GM18502 (cell line): Measurements from ENCODE around the gene EML6.
"Not testable (repeated sequence)": the region's sequence is repeated elsewhere in the genome, so short reads cannot be mapped to it uniquely, and the experiment has no call there.

Experiments used
- ATAC-seq: cut with Tn5 transposase; IDR thresholded peaks from one replicate; pipeline ENCODE4 v1.9.1; 2021; ENCODE audit warnings: mild to moderate bottlenecking; ENCODE audit not compliant: unreplicated experiment, poor library complexity

EML6 gene

GRCh38 chr2:54723131-54723995 lies at the start of gene EML6:
Gene EML6 (plus strand): TSS chr2:54723662. CDS start chr2:54725062, 1,400 bp downstream.
- ATAC-seq: peak; percentile 99

- ATAC-seq: no peak
These were observed 48.2 kb upstream of the EML6 start for GRCh38 chr2:54675281-54675680.

- ATAC-seq: no peak
These were observed 47.7 kb upstream of the EML6 start for GRCh38 chr2:54675738-54676137.

GRCh38 chr2:54676656-54677055 lies 46.8 kb upstream of the EML6 start:
- no peak for ATAC-seq

- no peak for ATAC-seq
These were observed 45.8 kb upstream of the EML6 start for GRCh38 chr2:54677476-54678265.

- no peak for ATAC-seq
These were observed 44.7 kb upstream of the EML6 start for GRCh38 chr2:54678719-54679118.

- peak; percentile 87 for ATAC-seq
These were observed 42.9 kb upstream of the EML6 start for GRCh38 chr2:54680397-54681041.

- ATAC-seq: no peak
These were observed 42.0 kb upstream of the EML6 start for GRCh38 chr2:54681416-54681815.

GRCh38 chr2:54683596-54683995 lies 39.9 kb upstream of the EML6 start:
- no peak for ATAC-seq

- ATAC-seq: no peak
These were observed 38.1 kb upstream of the EML6 start for GRCh38 chr2:54685263-54685775.

- ATAC-seq: no peak
These were observed 35.8 kb upstream of the EML6 start for GRCh38 chr2:54687595-54688152.

GRCh38 chr2:54691445-54692135 lies 31.9 kb upstream of the EML6 start:
- ATAC-seq: no peak

GRCh38 chr2:54692556-54692955 lies 30.9 kb upstream of the EML6 start:
- ATAC-seq: no peak

GRCh38 chr2:54695378-54695777 lies 28.1 kb upstream of the EML6 start:
- no peak for ATAC-seq

- no peak for ATAC-seq
These were observed 25.5 kb upstream of the EML6 start for GRCh38 chr2:54697934-54698333.

- ATAC-seq: not testable (repeated sequence)
These were observed 24.5 kb upstream of the EML6 start for GRCh38 chr2:54698926-54699325.

GRCh38 chr2:54699665-54700064 lies 23.8 kb upstream of the EML6 start:
- no peak for ATAC-seq

- ATAC-seq: no peak
These were observed 22.4 kb upstream of the EML6 start for GRCh38 chr2:54701029-54701428.

- no peak for ATAC-seq
These were observed 19.2 kb upstream of the EML6 start for GRCh38 chr2:54704238-54704637.
